Psoas muscle (tissue), 8 donors: ENCODE measurements around the gene B4GALNT4. TPM values are rescaled to one million over a fixed set of nuclear protein-coding genes. Genes with fewer than 3 reads are reported as not detected.

Source experiments
- ATAC-seq, 4 donors: fragments of 200-7000 bp; cut with Tn5 transposase; one replicate each; pipeline ENCODE4 v1.9.1; 2020; ENCODE audit warnings: moderate library complexity in 3 of 4, mild to moderate bottlenecking in 2 of 4
- DNase-seq, 2 donors: peaks; one replicate each; pipeline ENCODE4 v3.0.0-alpha.2; 2020
- H3K27ac ChIP-seq: fragments of 200-600 bp; one replicate; pipeline ENCODE4 v1.8.0; 2022
- H3K27me3 ChIP-seq, 3 donors: fragments of 200-600 bp in 1 of 3; one replicate each; pipeline versions ENCODE4 v1.6.1 to v1.8.0; 2013 to 2022; ENCODE audit warnings: low read length in 2 of 3, mild to moderate bottlenecking in 2 of 3, moderate library complexity in 1 of 3; ENCODE audit not compliant: insufficient read depth in 3 of 3
- H3K36me3 ChIP-seq, 2 donors: fragments of 200-600 bp in 1 of 2; one replicate each; pipeline versions ENCODE4 v1.6.1 to v1.8.0; 2013 to 2022; ENCODE audit warnings: low read depth in 1 of 2, mild to moderate bottlenecking in 1 of 2, moderate library complexity in 1 of 2; ENCODE audit not compliant: insufficient read depth in 1 of 2
- H3K4me1 ChIP-seq: fragments of 200-600 bp; one replicate; pipeline ENCODE4 v1.8.0; 2022
- H3K4me3 ChIP-seq: fragments of 200-600 bp; one replicate; pipeline ENCODE4 v1.8.0; 2022; ENCODE audit warnings: mild to moderate bottlenecking
- H3K9me3 ChIP-seq: fragments of 200-600 bp; one replicate; pipeline ENCODE4 v1.8.0; 2022
- CTCF ChIP-seq: fragments of 200-600 bp; IDR thresholded peaks from one replicate; pipeline ENCODE4 v1.8.0; 2022; ENCODE audit warnings: antibody characterized with exemption
- WGBS, 3 donors: extraction: QIAGEN DNeasy Blood & Tissue Kit; methylation state at CpG; one replicate each; pipeline versions ENCODE4 v1.1.6 to v1.1.7; 2013; 5-methylcytosine and 5-hydroxymethylcytosine counted together
- intact Hi-C, 2 donors: fragments of 100-400 bp; cut with DNase I; formaldehyde crosslinking; loops; one replicate each; pipeline versions ENCODE4 v1.11.0 to v1.14.2; 2022
- polyA plus RNA-seq, 3 donors: library from polyadenylated mRNA; stranded (reverse); fragments of 200-250 nt; gene quantifications; one replicate each; pipeline ENCODE4 v1.2.3, GENCODE V29; 2013
- total RNA-seq, 4 donors: library from RNA; stranded (reverse); fragmentation: NEBNext Ultra II Directional in 2 of 4; extraction: Animal tissue kit (Norgen Biotek cat#: 25700) in 2 of 4; gene quantifications; one replicate each; pipeline versions ENCODE4 v1.2.1 to v1.2.4, GENCODE V29; 2021 to 2023
- donor health status: healthy with polysubstance abuse.
- donor health status: DM: no; HTN: no; CAD: no; lungs with moderate emphysema.
- donor health status: Bipolar disorder and iron deficiency.
- donor health status: healthy.
- donor health status: DM: yes; HTN: yes; CAD: no.
- donor health status: DM: no; HTN: no; CAD: no.
- donor health status: DM: no; HTN: no; CAD: no.
- donor health status: DM: yes; HTN: yes; CAD: no.

Gene B4GALNT4
- total and polyA plus RNA-seq, 7 donors = 0.04 to 0.27 (median 0.06) TPM; not detected in 1

GRCh38 chr11:416051-416756 lies 46.9 kb downstream of the B4GALNT4 start:
- peaks cover 0 to 58% (median 17%) of the 10 kb centered on the region in 3 donors for H3K27me3 ChIP-seq
- H3K4me1 ChIP-seq = no peaks in the 10 kb centered on the region
- intact Hi-C loops = no loop called here
- H3K4me3 ChIP-seq = peak overlapping the region; percentile 64
- H3K27ac ChIP-seq = peak overlapping the region; percentile 65
- peak in 1 of 4 donors; percentile 5 for ATAC-seq
- peak in 1 of 2 donors; percentile 10 for DNase-seq
- TF ChIP-seq CTCF = no peak
- no peaks in the 10 kb centered on the region for H3K36me3 ChIP-seq
- WGBS, 3 donors = 11 to 12% (median 12%) methylated on average over 32 to 45 of the region's 45 CpGs
- H3K9me3 ChIP-seq = no peaks in the 10 kb centered on the region

- peak overlapping the region; percentile 65 for H3K27ac ChIP-seq
- 1 to 2% (median 1%) methylated on average over 72 to 97 of the region's 97 CpGs for WGBS, 3 donors
- peak overlapping the region; percentile 64 for H3K4me3 ChIP-seq
- intact Hi-C loops = no loop called here
- H3K36me3 ChIP-seq = no peaks in the 10 kb centered on the region
- peak; percentile 16 to 57 (median 32) for ATAC-seq
- no peaks in the 10 kb centered on the region for H3K4me1 ChIP-seq
- peaks cover 0 to 58% (median 17%) of the 10 kb centered on the region in 3 donors for H3K27me3 ChIP-seq
- no peak for TF ChIP-seq CTCF
- H3K9me3 ChIP-seq = no peaks in the 10 kb centered on the region
- peak; percentile 56 to 68 for DNase-seq
These were observed 47.7 kb downstream of the B4GALNT4 start for GRCh38 chr11:416757-417621.

GRCh38 chr11:417652-418342 lies 48.5 kb downstream of the B4GALNT4 start:
- Histone ChIP-seq H3K27ac (no peak overlapping the region), H3K4me3 (peak overlapping the region; percentile 64), H3K27me3 (peaks cover 0 to 61% (median 17%) of the 10 kb centered on the region in 3 donors), H3K4me1 (no peaks in the 10 kb centered on the region), H3K36me3 (no peaks in the 10 kb centered on the region), H3K9me3 (no peaks in the 10 kb centered on the region)
- intact Hi-C loops = no loop called here
- TF ChIP-seq CTCF = no peak
- 49 to 65% (median 51%) methylated on average over 18 to 19 of the region's 19 CpGs for WGBS, 3 donors
- ATAC-seq (no peak), DNase-seq (no peak)

GRCh38 chr11:418343-419247 lies 49.3 kb downstream of the B4GALNT4 start:
- TF ChIP-seq CTCF = no peak
- no peaks in the 10 kb centered on the region for H3K4me1 ChIP-seq
- intact Hi-C loops = no loop called here
- H3K27me3 ChIP-seq = peaks cover 6 to 69% (median 17%) of the 10 kb centered on the region in 3 donors
- no peaks in the 10 kb centered on the region for H3K36me3 ChIP-seq
- ATAC-seq (no peak), DNase-seq (no peak)
- no peaks in the 10 kb centered on the region for H3K9me3 ChIP-seq
- H3K4me3 ChIP-seq = no peak overlapping the region
- WGBS, 3 donors = 72 to 79% (median 76%) methylated on average over 24 to 30 of the region's 30 CpGs
- H3K27ac ChIP-seq = no peak overlapping the region
